ENCODE data around the gene SPATA31C1.

The SPATA31C1 gene

GRCh38 chr9:87883990-87884389, 33.8 kb upstream of the SPATA31C1 start:
- H3K9me3 ChIP-seq (ENCODE audit: insufficient read depth, low read length) = no peaks in the 10 kb centered on the region
- H3K9ac ChIP-seq (ENCODE audit: low read length) = no peak overlapping the region
- no peaks in the 10 kb centered on the region for H3K36me3 ChIP-seq (ENCODE audit: low read length)
- H3K4me2 ChIP-seq (ENCODE audit: low read depth, low read length, poor library complexity, severe bottlenecking) = no peak overlapping the region
- TF ChIP-seq CTCF (IDR thresholded peaks at IDR 0.05; ENCODE audit: insufficient read depth, low read length, poor library complexity, severe bottlenecking) (no peak), EZH2phosphoT487 (conservative IDR thresholded peaks at IDR 0.05; ENCODE audit: low read length) (no peak)
- H3K27me3 ChIP-seq (ENCODE audit: low read length) = no peaks in the 10 kb centered on the region
- H3K4me3 ChIP-seq (ENCODE audit: insufficient read depth, low read length, poor library complexity, severe bottlenecking) = no peak overlapping the region
- no peaks in the 10 kb centered on the region for H3K79me2 ChIP-seq (ENCODE audit: insufficient read depth, low read length)
- H4K20me1 ChIP-seq (ENCODE audit: low read depth, low read length) = no peaks in the 10 kb centered on the region
- H2AFZ ChIP-seq (ENCODE audit: low read depth, low read length, severe bottlenecking) = no peak overlapping the region
- no peak overlapping the region for H3K27ac ChIP-seq (ENCODE audit: low read depth, low read length)
- H3F3A ChIP-seq (ENCODE audit: insufficient read depth) = no peaks in the 10 kb centered on the region
- H3K9me2 ChIP-seq (replicated peaks; ENCODE audit: insufficient read depth, low read length) = no peaks in the 10 kb centered on the region

- H3K4me3 ChIP-seq (ENCODE audit: insufficient read depth, low read length, poor library complexity, severe bottlenecking) = no peak overlapping the region
- no peaks in the 10 kb centered on the region for H3K9me3 ChIP-seq (ENCODE audit: insufficient read depth, low read length)
- TF ChIP-seq EZH2phosphoT487 (conservative IDR thresholded peaks at IDR 0.05; ENCODE audit: low read length) = no peak
- no peak for TF ChIP-seq CTCF (IDR thresholded peaks at IDR 0.05; ENCODE audit: insufficient read depth, low read length, poor library complexity, severe bottlenecking)
- no peaks in the 10 kb centered on the region for H4K20me1 ChIP-seq (ENCODE audit: low read depth, low read length)
- no peak overlapping the region for H2AFZ ChIP-seq (ENCODE audit: low read depth, low read length, severe bottlenecking)
- no peaks in the 10 kb centered on the region for H3F3A ChIP-seq (ENCODE audit: insufficient read depth)
- no peaks in the 10 kb centered on the region for H3K79me2 ChIP-seq (ENCODE audit: insufficient read depth, low read length)
- H3K36me3 ChIP-seq (ENCODE audit: low read length) = no peaks in the 10 kb centered on the region
- no peaks in the 10 kb centered on the region for H3K27me3 ChIP-seq (ENCODE audit: low read length)
- H3K9ac ChIP-seq (ENCODE audit: low read length) = no peak overlapping the region
- no peak overlapping the region for H3K27ac ChIP-seq (ENCODE audit: low read depth, low read length)
- H3K4me2 ChIP-seq (ENCODE audit: low read depth, low read length, poor library complexity, severe bottlenecking) = no peak overlapping the region
- H3K9me2 ChIP-seq (replicated peaks; ENCODE audit: insufficient read depth, low read length) = no peaks in the 10 kb centered on the region
Measured at GRCh38 chr9:87884578-87885459, 32.9 kb upstream of the SPATA31C1 start.

- H3K27me3 ChIP-seq (ENCODE audit: low read length) = no peaks in the 10 kb centered on the region
- H3K79me2 ChIP-seq (ENCODE audit: insufficient read depth, low read length) = no peaks in the 10 kb centered on the region
- no peak overlapping the region for H3K27ac ChIP-seq (ENCODE audit: low read depth, low read length)
- no peaks in the 10 kb centered on the region for H3K9me3 ChIP-seq (ENCODE audit: insufficient read depth, low read length)
- H3K9me2 ChIP-seq (replicated peaks; ENCODE audit: insufficient read depth, low read length) = no peaks in the 10 kb centered on the region
- H2AFZ ChIP-seq (ENCODE audit: low read depth, low read length, severe bottlenecking) = no peak overlapping the region
- TF ChIP-seq CTCF (IDR thresholded peaks at IDR 0.05; ENCODE audit: insufficient read depth, low read length, poor library complexity, severe bottlenecking) = no peak
- no peak for TF ChIP-seq EZH2phosphoT487 (conservative IDR thresholded peaks at IDR 0.05; ENCODE audit: low read length)
- no peaks in the 10 kb centered on the region for H3F3A ChIP-seq (ENCODE audit: insufficient read depth)
- H3K4me2 ChIP-seq (ENCODE audit: low read depth, low read length, poor library complexity, severe bottlenecking) = no peak overlapping the region
- no peak overlapping the region for H3K4me3 ChIP-seq (ENCODE audit: insufficient read depth, low read length, poor library complexity, severe bottlenecking)
- H3K36me3 ChIP-seq (ENCODE audit: low read length) = no peaks in the 10 kb centered on the region
- no peak overlapping the region for H3K9ac ChIP-seq (ENCODE audit: low read length)
- no peaks in the 10 kb centered on the region for H4K20me1 ChIP-seq (ENCODE audit: low read depth, low read length)
Measured at GRCh38 chr9:87885484-87886189, 32.1 kb upstream of the SPATA31C1 start.
